ENCODE data around the gene ASTN2. TPM values are rescaled to one million over a fixed set of nuclear protein-coding genes. Genes with fewer than 3 reads are reported as not detected.

Gene ASTN2
- total and polyA plus RNA-seq, 9 of the 15 experiments (the other 6 are each of a cell fraction or from before 2014, with no cell fraction given), result 0.56 to 3.5 (median 1.9) TPM

DNA sequence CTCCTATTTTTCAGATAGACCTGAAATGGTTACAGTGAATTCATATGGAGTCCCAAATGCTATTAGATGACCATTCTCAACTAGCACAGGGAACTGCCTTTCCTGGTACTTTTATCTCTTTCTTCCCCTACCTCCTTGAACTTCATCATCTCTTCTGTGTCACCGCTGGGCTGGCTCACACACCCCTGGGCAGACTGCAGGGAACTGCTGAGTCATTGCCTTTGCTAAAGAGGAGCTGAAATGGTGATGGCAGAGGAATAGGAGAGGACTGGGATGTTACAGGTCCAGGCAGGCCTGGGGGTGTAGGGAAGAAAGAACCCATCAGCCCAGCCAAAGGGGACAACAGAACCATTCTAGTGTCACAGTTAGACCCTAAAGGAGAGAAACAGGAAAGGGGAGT, 322.3 kb downstream of the ASTN2 start (continued):
- TF ChIP-seq, protein P1, sequence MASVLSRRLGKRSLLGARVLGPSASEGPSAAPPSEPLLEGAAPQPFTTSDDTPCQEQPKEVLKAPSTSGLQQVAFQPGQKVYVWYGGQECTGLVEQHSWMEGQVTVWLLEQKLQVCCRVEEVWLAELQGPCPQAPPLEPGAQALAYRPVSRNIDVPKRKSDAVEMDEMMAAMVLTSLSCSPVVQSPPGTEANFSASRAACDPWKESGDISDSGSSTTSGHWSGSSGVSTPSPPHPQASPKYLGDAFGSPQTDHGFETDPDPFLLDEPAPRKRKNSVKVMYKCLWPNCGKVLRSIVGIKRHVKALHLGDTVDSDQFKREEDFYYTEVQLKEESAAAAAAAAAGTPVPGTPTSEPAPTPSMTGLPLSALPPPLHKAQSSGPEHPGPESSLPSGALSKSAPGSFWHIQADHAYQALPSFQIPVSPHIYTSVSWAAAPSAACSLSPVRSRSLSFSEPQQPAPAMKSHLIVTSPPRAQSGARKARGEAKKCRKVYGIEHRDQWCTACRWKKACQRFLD (CRISPR knock-in tag; IDR thresholded peaks at IDR 0.05), result no peak
- no peak for TF ChIP-seq EZH2 (IDR thresholded peaks at IDR 0.05; ENCODE audit: borderline replicate concordance, low read depth, low read length)
- TF ChIP-seq MAFF (IDR thresholded peaks at IDR 0.05; ENCODE audit: low read length), result 0 out of 2 replicates have a peak, but pooled peaks have one; percentile 13
- TF ChIP-seq, protein P2, sequence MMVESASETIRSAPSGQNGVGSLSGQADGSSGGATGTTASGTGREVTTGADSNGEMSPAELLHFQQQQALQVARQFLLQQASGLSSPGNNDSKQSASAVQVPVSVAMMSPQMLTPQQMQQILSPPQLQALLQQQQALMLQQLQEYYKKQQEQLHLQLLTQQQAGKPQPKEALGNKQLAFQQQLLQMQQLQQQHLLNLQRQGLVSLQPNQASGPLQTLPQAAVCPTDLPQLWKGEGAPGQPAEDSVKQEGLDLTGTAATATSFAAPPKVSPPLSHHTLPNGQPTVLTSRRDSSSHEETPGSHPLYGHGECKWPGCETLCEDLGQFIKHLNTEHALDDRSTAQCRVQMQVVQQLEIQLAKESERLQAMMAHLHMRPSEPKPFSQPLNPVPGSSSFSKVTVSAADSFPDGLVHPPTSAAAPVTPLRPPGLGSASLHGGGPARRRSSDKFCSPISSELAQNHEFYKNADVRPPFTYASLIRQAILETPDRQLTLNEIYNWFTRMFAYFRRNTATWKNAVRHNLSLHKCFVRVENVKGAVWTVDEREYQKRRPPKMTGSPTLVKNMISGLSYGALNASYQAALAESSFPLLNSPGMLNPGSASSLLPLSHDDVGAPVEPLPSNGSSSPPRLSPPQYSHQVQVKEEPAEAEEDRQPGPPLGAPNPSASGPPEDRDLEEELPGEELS (CRISPR knock-in tag; IDR thresholded peaks at IDR 0.05; ENCODE audit: borderline replicate concordance), result no peak
- TF ChIP-seq ZNF780A (CRISPR knock-in tag; IDR thresholded peaks at IDR 0.05), result no peak
- no peak for TF ChIP-seq POLR2B (IDR thresholded peaks at IDR 0.05; ENCODE audit: low read depth, partially characterized antibody)
- TF ChIP-seq IRF2 (CRISPR knock-in tag; IDR thresholded peaks at IDR 0.05), result no peak

DNA sequence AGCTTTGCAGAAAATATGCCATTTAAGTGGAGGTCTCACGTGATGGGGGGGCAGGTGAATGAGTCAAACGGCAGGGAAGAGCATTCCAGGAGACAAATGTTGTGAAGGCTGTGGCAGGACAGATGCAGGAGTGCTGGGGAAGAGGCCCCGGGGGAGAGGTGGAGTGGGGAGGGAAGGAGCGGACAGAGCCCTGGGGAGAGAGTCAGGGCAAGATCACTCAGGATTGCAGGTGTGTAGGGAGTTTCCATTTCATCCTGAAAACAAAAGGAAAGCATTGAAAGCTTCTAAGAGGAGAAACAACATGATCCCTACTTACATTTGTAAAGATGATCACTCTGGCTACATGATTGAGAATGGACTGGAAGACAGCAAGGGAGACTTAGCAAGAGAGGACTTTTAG, 323.3 kb downstream of the ASTN2 start:
- 0% methylated on average over 4 of the region's 4 CpGs for WGBS (ENCODE audit: insufficient coverage, low coverage, missing lambda C conversion rate)
- BruUV-seq (replicated peaks), result no TSS peak
- no peak for TF ChIP-seq ASH1L (IDR thresholded peaks at IDR 0.05; ENCODE audit: borderline replicate concordance, low read depth, partially characterized antibody)
- no peak for TF ChIP-seq ZNF584 (CRISPR knock-in tag; IDR thresholded peaks at IDR 0.05; ENCODE audit: low read depth)
- no peak for TF ChIP-seq ZNF274 (IDR thresholded peaks at IDR 0.05; ENCODE audit: borderline replicate concordance, low read depth, low read length)
- TF ChIP-seq NFIX (CRISPR knock-in tag; IDR thresholded peaks at IDR 0.05; ENCODE audit: low read depth), result no peak
- TF ChIP-seq, protein P3, sequence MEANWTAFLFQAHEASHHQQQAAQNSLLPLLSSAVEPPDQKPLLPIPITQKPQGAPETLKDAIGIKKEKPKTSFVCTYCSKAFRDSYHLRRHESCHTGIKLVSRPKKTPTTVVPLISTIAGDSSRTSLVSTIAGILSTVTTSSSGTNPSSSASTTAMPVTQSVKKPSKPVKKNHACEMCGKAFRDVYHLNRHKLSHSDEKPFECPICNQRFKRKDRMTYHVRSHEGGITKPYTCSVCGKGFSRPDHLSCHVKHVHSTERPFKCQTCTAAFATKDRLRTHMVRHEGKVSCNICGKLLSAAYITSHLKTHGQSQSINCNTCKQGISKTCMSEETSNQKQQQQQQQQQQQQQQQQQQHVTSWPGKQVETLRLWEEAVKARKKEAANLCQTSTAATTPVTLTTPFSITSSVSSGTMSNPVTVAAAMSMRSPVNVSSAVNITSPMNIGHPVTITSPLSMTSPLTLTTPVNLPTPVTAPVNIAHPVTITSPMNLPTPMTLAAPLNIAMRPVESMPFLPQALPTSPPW (CRISPR knock-in tag; IDR thresholded peaks at IDR 0.05), result no peak
- TF ChIP-seq TAL1 (IDR thresholded peaks at IDR 0.05), result no peak
- TF ChIP-seq FIP1L1 (IDR thresholded peaks at IDR 0.05; ENCODE audit: low read depth, low read length, poor library complexity, severe bottlenecking), result no peak

More for the DNA sequence above, 323.3 kb downstream of the ASTN2 start:
- H3K36me3 ChIP-seq (ENCODE audit: control insufficient read depth, insufficient read depth, low read length), result no peaks in the 10 kb centered on the region
- no peak overlapping the region for H3K27ac ChIP-seq (ENCODE audit: extremely low read depth, low read depth, low read length)
- H3K9me1 ChIP-seq (ENCODE audit: control insufficient read depth, insufficient read depth, low read length), result no peaks in the 10 kb centered on the region
- no peak for FAIRE-seq
- ChIA-PET CTCF (ENCODE audit: low intra/inter-chr PET ratio) (no interaction called here), POLR2A (no interaction called here)
- intact Hi-C loops (cut with micrococcal nuclease), result no loop called here
- no peak overlapping the region for H3K4me2 ChIP-seq (ENCODE audit: insufficient read depth, low read length)
- no peak overlapping the region for H3K4me3 ChIP-seq
- no peaks in the 10 kb centered on the region for H4K20me1 ChIP-seq (replicated peaks; ENCODE audit: control insufficient read depth, insufficient read depth, low read length)
- no peak for DNase-seq (ENCODE audit: extremely low read depth in 1 of 4, low spot score in 3 of 4)
- in situ Hi-C loops (cut with MboI), result no loop called here
- H3K9ac ChIP-seq (ENCODE audit: insufficient read depth in 1 of 2, low read depth in 2 of 2, low read length in 2 of 2), result no peak overlapping the region
- no peaks in the 10 kb centered on the region for H3K4me1 ChIP-seq (replicated peaks in 1 of 2; ENCODE audit: control insufficient read depth in 2 of 2, insufficient read depth in 2 of 2, low read length in 2 of 2)
- H3K79me2 ChIP-seq (ENCODE audit: control insufficient read depth, insufficient read depth, low read length), result no peaks in the 10 kb centered on the region
- no peak overlapping the region for H2AFZ ChIP-seq (ENCODE audit: low read depth, low read length)
- H3K9me3 ChIP-seq (replicated peaks; ENCODE audit: control insufficient read depth, insufficient read depth, low read depth, low read length), result no peaks in the 10 kb centered on the region
- H3K27me3 ChIP-seq (ENCODE audit: control insufficient read depth in 2 of 2, insufficient read depth in 2 of 2, low read length in 2 of 2), result no peaks in the 10 kb centered on the region
- ATAC-seq, result no peak

Measured in K562 (cell line).